Stimulated activated naive B cell treated with anti-CD40 and anti-IgM and Interleukin-4, amounts not matched to agents 10 μg/mL and 1 μg/mL and 100 μg/mL, for 72 hours (primary cell): Measurements from ENCODE around the gene SHB.
"Not testable (repeated sequence)": the region's sequence is repeated elsewhere in the genome, so short reads cannot be mapped to it uniquely, and the experiment has no call there.

Experiments
- ATAC-seq, 2 donors: fragments of 150-1000 bp; cut with Tn5 transposase; replicated peaks; 2 replicates each; pipeline ENCODE4 v1.10.0; 2021; ENCODE audit warnings: moderate library complexity in 1 of 2
- DNase-seq: peaks from one replicate; pipeline ENCODE4 v3.0.0; 2021
- H3K27ac Mint-ChIP-seq: one replicate; pipeline ENCODE4 v1.8.0; 2022; ENCODE audit warnings: mild to moderate bottlenecking, mixed read lengths
- H3K27me3 Mint-ChIP-seq, 2 donors: one replicate each; pipeline ENCODE4 v1.8.0; 2022; ENCODE audit warnings: mixed read lengths in 2 of 2
- H3K36me3 Mint-ChIP-seq, 2 donors: one replicate each; pipeline ENCODE4 v1.8.0; 2022; ENCODE audit warnings: mixed read lengths in 2 of 2, mild to moderate bottlenecking in 1 of 2
- H3K4me1 Mint-ChIP-seq, 2 donors: one replicate each; pipeline ENCODE4 v1.8.0; 2022; ENCODE audit warnings: mixed read lengths in 2 of 2, mild to moderate bottlenecking in 1 of 2
- H3K4me3 Mint-ChIP-seq, 2 donors: one replicate each; pipeline ENCODE4 v1.8.0; 2022; ENCODE audit warnings: mild to moderate bottlenecking in 2 of 2, mixed read lengths in 2 of 2, moderate library complexity in 1 of 2
- H3K9me3 Mint-ChIP-seq, 2 donors: one replicate each; pipeline ENCODE4 v1.8.0; 2022; ENCODE audit warnings: mixed read lengths in 2 of 2, mild to moderate bottlenecking in 1 of 2

SHB gene

GRCh38 chr9:37971691-37972090 lies 97.3 kb downstream of the SHB start:
- H3K27ac Mint-ChIP-seq = no peak overlapping the region
- peaks cover 6 to 13% of the 10 kb centered on the region in 2 donors for H3K27me3 Mint-ChIP-seq
- no peaks in the 10 kb centered on the region for H3K36me3 Mint-ChIP-seq
- no peak for ATAC-seq
- no peak for DNase-seq
- no peak overlapping the region for H3K4me3 Mint-ChIP-seq
- H3K9me3 Mint-ChIP-seq = no peaks in the 10 kb centered on the region
- H3K4me1 Mint-ChIP-seq = no peaks in the 10 kb centered on the region

GRCh38 chr9:37971108-37971459 lies 97.9 kb downstream of the SHB start:
- peaks cover 4 to 7% of the 10 kb centered on the region in 2 donors for H3K27me3 Mint-ChIP-seq
- no peaks in the 10 kb centered on the region for H3K9me3 Mint-ChIP-seq
- H3K27ac Mint-ChIP-seq = no peak overlapping the region
- ATAC-seq = no peak
- no peak overlapping the region for H3K4me3 Mint-ChIP-seq
- no peaks in the 10 kb centered on the region for H3K4me1 Mint-ChIP-seq
- H3K36me3 Mint-ChIP-seq = peaks cover 0 to 2% of the 10 kb centered on the region in 2 donors
- no peak for DNase-seq

GRCh38 chr9:37970301-37971107 lies 98.5 kb downstream of the SHB start:
- H3K9me3 Mint-ChIP-seq = no peaks in the 10 kb centered on the region
- no peak for DNase-seq
- peaks cover 4 to 7% of the 10 kb centered on the region in 2 donors for H3K27me3 Mint-ChIP-seq
- ATAC-seq = no peak
- H3K27ac Mint-ChIP-seq = no peak overlapping the region
- H3K4me1 Mint-ChIP-seq = no peaks in the 10 kb centered on the region
- peaks cover 0 to 2% of the 10 kb centered on the region in 2 donors for H3K36me3 Mint-ChIP-seq
- no peak overlapping the region for H3K4me3 Mint-ChIP-seq

GRCh38 chr9:37969558-37970300 lies 99.3 kb downstream of the SHB start:
- H3K27me3 Mint-ChIP-seq = peaks cover 4 to 7% of the 10 kb centered on the region in 2 donors
- peaks cover 0 to 2% of the 10 kb centered on the region in 2 donors for H3K36me3 Mint-ChIP-seq
- no peaks in the 10 kb centered on the region for H3K9me3 Mint-ChIP-seq
- no peak overlapping the region for H3K4me3 Mint-ChIP-seq
- no peak overlapping the region for H3K27ac Mint-ChIP-seq
- no peaks in the 10 kb centered on the region for H3K4me1 Mint-ChIP-seq
- DNase-seq (no peak), ATAC-seq (no peak)

- no peak for DNase-seq
- Mint-ChIP-seq H3K4me3 (no peak overlapping the region), H3K36me3 (peaks cover 0 to 2% of the 10 kb centered on the region in 2 donors), H3K27me3 (peaks cover 4 to 7% of the 10 kb centered on the region in 2 donors), H3K4me1 (no peaks in the 10 kb centered on the region), H3K27ac (no peak overlapping the region), H3K9me3 (no peaks in the 10 kb centered on the region)
- ATAC-seq = no peak
Measured at GRCh38 chr9:37969130-37969529, 99.9 kb downstream of the SHB start.

GRCh38 chr9:37968228-37968701 lies 100.8 kb downstream of the SHB start:
- H3K4me3 Mint-ChIP-seq = no peak overlapping the region

GRCh38 chr9:37967761-37968080 lies 101.3 kb downstream of the SHB start:
- Mint-ChIP-seq H3K27me3 (peaks cover 4 to 7% of the 10 kb centered on the region in 2 donors), H3K4me3 (no peak overlapping the region), H3K27ac (no peak overlapping the region), H3K9me3 (no peaks in the 10 kb centered on the region), H3K36me3 (peaks cover 0 to 2% of the 10 kb centered on the region in 2 donors), H3K4me1 (no peaks in the 10 kb centered on the region)
- DNase-seq (no peak), ATAC-seq (no peak)

More at GRCh38 chr9:37968228-37968701, 100.8 kb downstream of the SHB start:
- no peak for ATAC-seq
- no peak for DNase-seq
- Mint-ChIP-seq H3K9me3 (no peaks in the 10 kb centered on the region), H3K27me3 (peaks cover 4 to 7% of the 10 kb centered on the region in 2 donors), H3K27ac (no peak overlapping the region), H3K4me1 (no peaks in the 10 kb centered on the region), H3K36me3 (peaks cover 0 to 2% of the 10 kb centered on the region in 2 donors)

GRCh38 chr9:37967014-37967760 lies 101.8 kb downstream of the SHB start:
- Mint-ChIP-seq H3K4me3 (no peak overlapping the region), H3K27ac (no peak overlapping the region), H3K9me3 (no peaks in the 10 kb centered on the region), H3K27me3 (peaks cover 4 to 7% of the 10 kb centered on the region in 2 donors), H3K4me1 (no peaks in the 10 kb centered on the region), H3K36me3 (peaks cover 0 to 2% of the 10 kb centered on the region in 2 donors)
- no peak for ATAC-seq
- no peak for DNase-seq

GRCh38 chr9:37966412-37967013 lies 102.5 kb downstream of the SHB start:
- no peak for DNase-seq

GRCh38 chr9:37965676-37966345 lies 103.2 kb downstream of the SHB start:
- H3K36me3 Mint-ChIP-seq, H3K4me3 Mint-ChIP-seq, H3K9me3 Mint-ChIP-seq, H3K27me3 Mint-ChIP-seq, DNase-seq, H3K27ac Mint-ChIP-seq: not testable (repeated sequence)
- peaks cover 6 to 11% of the 10 kb centered on the region in 2 donors for H3K4me1 Mint-ChIP-seq
- peak; percentile 44 to 50 for ATAC-seq

More at GRCh38 chr9:37966412-37967013, 102.5 kb downstream of the SHB start:
- H3K36me3 Mint-ChIP-seq = peaks cover 0 to 2% of the 10 kb centered on the region in 2 donors
- peaks cover 2 to 4% of the 10 kb centered on the region in 2 donors for H3K4me1 Mint-ChIP-seq
- H3K9me3 Mint-ChIP-seq = no peaks in the 10 kb centered on the region
- H3K4me3 Mint-ChIP-seq = no peak overlapping the region
- H3K27ac Mint-ChIP-seq = no peak overlapping the region
- no peak for ATAC-seq
- peaks cover 4 to 7% of the 10 kb centered on the region in 2 donors for H3K27me3 Mint-ChIP-seq

GRCh38 chr9:37965116-37965515 lies 103.9 kb downstream of the SHB start:
- Mint-ChIP-seq H3K4me1 (peaks cover 6 to 11% of the 10 kb centered on the region in 2 donors), H3K27me3 (peaks cover 4 to 7% of the 10 kb centered on the region in 2 donors)

GRCh38 chr9:37964740-37965081 lies 104.3 kb downstream of the SHB start:
- DNase-seq (no peak), ATAC-seq (no peak)
- Mint-ChIP-seq H3K27me3 (peaks cover 4 to 7% of the 10 kb centered on the region in 2 donors), H3K4me3 (no peak overlapping the region), H3K27ac (no peak overlapping the region), H3K36me3 (peaks cover 0 to 2% of the 10 kb centered on the region in 2 donors), H3K9me3 (no peaks in the 10 kb centered on the region), H3K4me1 (peaks cover 6 to 11% of the 10 kb centered on the region in 2 donors)

More at GRCh38 chr9:37965116-37965515, 103.9 kb downstream of the SHB start:
- Mint-ChIP-seq H3K4me3 (no peak overlapping the region), H3K27ac (no peak overlapping the region), H3K9me3 (no peaks in the 10 kb centered on the region), H3K36me3 (peaks cover 0 to 2% of the 10 kb centered on the region in 2 donors)
- DNase-seq = no peak
- ATAC-seq = no peak

GRCh38 chr9:37963936-37964739 lies 104.9 kb downstream of the SHB start:
- peaks cover 6 to 11% of the 10 kb centered on the region in 2 donors for H3K4me1 Mint-ChIP-seq
- ATAC-seq = no peak
- H3K9me3 Mint-ChIP-seq = no peaks in the 10 kb centered on the region
- H3K27ac Mint-ChIP-seq = peak overlapping the region; percentile 15
- no peak for DNase-seq
- peaks cover 0 to 2% of the 10 kb centered on the region in 2 donors for H3K36me3 Mint-ChIP-seq
- no peak overlapping the region for H3K4me3 Mint-ChIP-seq
- H3K27me3 Mint-ChIP-seq = peaks cover 4 to 7% of the 10 kb centered on the region in 2 donors
